Gastroesophageal sphincter (tissue), 4 donors: ENCODE data around the gene CYP2D6. TPM values are rescaled to one million over a fixed set of nuclear protein-coding genes. Genes with fewer than 3 reads are reported as not detected.

ENCODE experiments used
- total RNA-seq, 4 donors: library from RNA; depleted of rRNA; stranded (reverse); fragments of >200 nt; gene quantifications; one replicate each; pipeline ENCODE4 v1.1.0, GENCODE V29; 2016

Gene CYP2D6
- total RNA-seq, 4 donors from 2014 or later, result 0.23 to 2.3 (median 0.40) TPM; not detected in 1

Other genes starting within 250 kb of the CYP2D6 start
- not detected for gene SHISA8, start 215.7 kb downstream of the CYP2D6 start, total RNA-seq
- under 1 TPM in 2 of 4 donors, not detected in 2; 0.12 to 0.16 TPM for gene TNFRSF13C, start 204.0 kb downstream of the CYP2D6 start, total RNA-seq
- 1 to 10 TPM in 2 of 4 donors, not detected in 2; 1.9 to 3.4 TPM for gene CENPM, start 183.7 kb downstream of the CYP2D6 start, total RNA-seq
- gene SEPTIN3, start 161.4 kb downstream of the CYP2D6 start, total RNA-seq, result 1 to 10 TPM in 1 of 4 donors, under 1 TPM in 2, not detected in 1; 0.13 to 1.2 (median 0.93) TPM
- gene WBP2NL, start 132.0 kb downstream of the CYP2D6 start, total RNA-seq, result 1 to 10 TPM in 1 of 4 donors, under 1 TPM in 3; 0.22 to 2.8 (median 0.59) TPM
- gene NAGA, start 60.0 kb downstream of the CYP2D6 start, total RNA-seq, result 10 to 100 TPM; 21.9 to 35.0 (median 33.0) TPM
- 10 to 100 TPM; 19.1 to 32.1 (median 21.1) TPM for gene PHETA2, start 56.6 kb downstream of the CYP2D6 start, total RNA-seq
- gene SMDT1, start 51.1 kb downstream of the CYP2D6 start, total RNA-seq, result 10 to 100 TPM in 3 of 4 donors, 1 to 10 TPM in 1; 8.6 to 22.4 (median 19.4) TPM
- 100 to 1,000 TPM in 1 of 4 donors, 10 to 100 TPM in 3; 59.8 to 102 (median 89.9) TPM for gene NDUFA6, start 40.0 kb downstream of the CYP2D6 start, total RNA-seq
- 10 to 100 TPM; 26.0 to 47.9 (median 41.8) TPM for gene TCF20, start 139.8 kb upstream of the CYP2D6 start, total RNA-seq